ENCODE measurements around the gene ARMC9.

DNA sequence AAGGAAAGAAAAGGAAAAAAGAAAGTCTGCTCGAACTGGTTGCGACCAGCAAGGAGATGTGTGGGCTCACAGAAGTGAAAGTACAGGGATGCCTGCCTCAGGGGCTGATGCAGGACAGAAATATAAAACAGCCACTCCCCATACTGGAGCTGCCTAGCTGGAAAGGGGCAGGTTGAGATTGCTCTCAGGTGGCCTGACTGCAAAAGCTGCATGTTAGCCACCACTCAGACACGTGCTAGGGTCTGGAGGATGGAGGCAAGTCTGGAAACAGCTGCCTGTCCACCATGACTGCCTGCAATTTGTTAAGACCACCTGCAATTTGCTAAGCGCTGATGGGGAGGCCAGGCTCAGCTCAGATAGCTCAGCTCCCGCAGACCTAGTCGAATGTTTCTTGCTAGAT is 215.0 kb downstream of the ARMC9 start:
- no peak for TF ChIP-seq POLR2AphosphoS5 (IDR thresholded peaks at IDR 0.05; ENCODE audit: low read depth, low read length)
- TF ChIP-seq CTCF (IDR thresholded peaks at IDR 0.05 in 2 of 3, conservative IDR thresholded peaks at IDR 0.05 in 1 of 3; ENCODE audit: borderline replicate concordance in 1 of 3, insufficient read depth in 1 of 3, low read depth in 2 of 3, low read length in 2 of 3), result no peak
- TF ChIP-seq CEBPB (IDR thresholded peaks at IDR 0.05; ENCODE audit: low read depth), result no peak
- no peak for TF ChIP-seq EZH2 (IDR thresholded peaks at IDR 0.05)
- no peak for TF ChIP-seq POLR2A (IDR thresholded peaks at IDR 0.05; ENCODE audit: borderline replicate concordance, extremely low read depth, insufficient read depth, insufficient read length)
- no peak for TF ChIP-seq ELF1 (IDR thresholded peaks at IDR 0.05; ENCODE audit: borderline replicate concordance, low read depth)
- no peak for TF ChIP-seq EZH2phosphoT487 (IDR thresholded peaks at IDR 0.05; ENCODE audit: borderline replicate concordance)
- no peak for TF ChIP-seq JUND (IDR thresholded peaks at IDR 0.05)
- no peak for TF ChIP-seq SIN3A (IDR thresholded peaks at IDR 0.05; ENCODE audit: low read depth)
- no peak for TF ChIP-seq RAD21 (IDR thresholded peaks at IDR 0.05; ENCODE audit: low read depth)
- TF ChIP-seq, protein P1, sequence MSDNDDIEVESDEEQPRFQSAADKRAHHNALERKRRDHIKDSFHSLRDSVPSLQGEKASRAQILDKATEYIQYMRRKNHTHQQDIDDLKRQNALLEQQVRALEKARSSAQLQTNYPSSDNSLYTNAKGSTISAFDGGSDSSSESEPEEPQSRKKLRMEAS (IDR thresholded peaks at IDR 0.05), result no peak
- TF ChIP-seq, protein P2, sequence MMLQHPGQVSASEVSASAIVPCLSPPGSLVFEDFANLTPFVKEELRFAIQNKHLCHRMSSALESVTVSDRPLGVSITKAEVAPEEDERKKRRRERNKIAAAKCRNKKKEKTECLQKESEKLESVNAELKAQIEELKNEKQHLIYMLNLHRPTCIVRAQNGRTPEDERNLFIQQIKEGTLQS (IDR thresholded peaks at IDR 0.05), result no peak
- no peak for TF ChIP-seq EGR1 (IDR thresholded peaks at IDR 0.05; ENCODE audit: low read depth)
